OCI-LY1 (cell line): ENCODE data around the gene TM2D1.

ENCODE experiments used
- H2AFZ ChIP-seq: fragments of 200-600 bp; sonication (generic), shearing (Covaris generic); 2 replicates; pipeline ENCODE4 v1.6.0; 2014; ENCODE audit warnings: antibody characterized with exemption, mild to moderate bottlenecking, low read length
- H3F3A ChIP-seq: fragments of 200-600 bp; sonication (generic), shearing (Covaris generic); 2 replicates; pipeline ENCODE4 v1.6.0; 2014; ENCODE audit warnings: mild to moderate bottlenecking, antibody characterized with exemption, low read length, moderate library complexity; ENCODE audit not compliant: insufficient read depth
- H3K27ac ChIP-seq: fragments of 200-600 bp; sonication (generic); 2 replicates; pipeline ENCODE4 v1.5.1; 2014; ENCODE audit warnings: low read length, mixed run types, mild to moderate bottlenecking, low read depth; ENCODE audit not compliant: poor library complexity, severe bottlenecking
- H3K27me3 ChIP-seq: fragments of 200-600 bp; sonication (generic); 2 replicates; pipeline ENCODE4 v1.6.0; 2014; ENCODE audit warnings: antibody characterized with exemption, mild to moderate bottlenecking, low read length, moderate library complexity; ENCODE audit not compliant: insufficient read depth
- H3K36me3 ChIP-seq: fragments of 200-600 bp; sonication (generic); 2 replicates; pipeline ENCODE4 v1.6.1; 2014; ENCODE audit warnings: mild to moderate bottlenecking, antibody characterized with exemption, low read length, moderate library complexity, mixed read lengths; ENCODE audit not compliant: insufficient read depth
- H3K4me1 ChIP-seq: fragments of 200-600 bp; sonication (generic); 2 replicates; pipeline ENCODE4 v1.5.1; 2014; ENCODE audit warnings: mild to moderate bottlenecking, low read length, moderate library complexity; ENCODE audit not compliant: insufficient read depth, severe bottlenecking
- H3K4me2 ChIP-seq: fragments of 200-600 bp; sonication (generic), shearing (Covaris generic); 2 replicates; pipeline ENCODE4 v1.6.1; 2014; ENCODE audit warnings: low read length
- H3K4me3 ChIP-seq: fragments of 200-600 bp; sonication (generic); 2 replicates; pipeline ENCODE4 v1.5.1; 2014; ENCODE audit warnings: low read length, low read depth, mild to moderate bottlenecking, mixed read lengths; ENCODE audit not compliant: poor library complexity, severe bottlenecking
- H3K79me2 ChIP-seq: fragments of 200-600 bp; shearing (Covaris generic); 2 replicates; pipeline ENCODE4 v1.6.1; 2016; ENCODE audit warnings: mixed run types, low read length, mixed read lengths; ENCODE audit not compliant: insufficient read depth
- H3K9ac ChIP-seq: fragments of 200-600 bp; sonication (generic), shearing (Covaris generic); 2 replicates; pipeline ENCODE4 v1.6.1; 2014; ENCODE audit warnings: mild to moderate bottlenecking, low read length, mixed read lengths
- H3K9me2 ChIP-seq: fragments of 200-600 bp; sonication (generic), shearing (Covaris generic); 2 replicates; pipeline ENCODE4 v1.6.1; 2014; ENCODE audit warnings: low read depth, mild to moderate bottlenecking, low read length, mixed read lengths
- H3K9me3 ChIP-seq: fragments of 200-600 bp; shearing (Covaris generic); 2 replicates; pipeline ENCODE4 v1.6.1; 2014; ENCODE audit warnings: low read length, mixed read lengths
- H4K20me1 ChIP-seq: fragments of 200-600 bp; sonication (generic), shearing (Covaris generic); 2 replicates; pipeline ENCODE4 v1.6.0; 2016; ENCODE audit warnings: mild to moderate bottlenecking, low read length; ENCODE audit not compliant: insufficient read depth
- CTCF ChIP-seq: fragments of 200-600 bp; sonication (generic), shearing (Covaris generic); IDR thresholded peaks from 2 replicates; pipeline ENCODE4 v1.5.1; 2017; ENCODE audit warnings: mild to moderate bottlenecking, antibody characterized with exemption, low read length, moderate library complexity, mixed read lengths
- EZH2 ChIP-seq: fragments of 200-600 bp; sonication (generic), shearing (Covaris generic); IDR thresholded peaks from 2 replicates; pipeline ENCODE4 v1.8.0; 2017; ENCODE audit warnings: borderline replicate concordance, mixed run types, mild to moderate bottlenecking, antibody characterized with exemption, low read length, moderate library complexity, mixed read lengths

TM2D1 gene

GRCh38 chr1:61637470-61637869, 87.5 kb downstream of the TM2D1 start:
- H2AFZ ChIP-seq = no peak overlapping the region
- H4K20me1 ChIP-seq = no peaks in the 10 kb centered on the region
- H3F3A ChIP-seq = no peaks in the 10 kb centered on the region
- H3K27ac ChIP-seq = no peak overlapping the region
- H3K9me2 ChIP-seq = no peaks in the 10 kb centered on the region
- no peak overlapping the region for H3K9ac ChIP-seq
- TF ChIP-seq CTCF = no peak
- TF ChIP-seq EZH2 = no peak
- H3K36me3 ChIP-seq = no peaks in the 10 kb centered on the region
- H3K4me2 ChIP-seq = no peak overlapping the region
- H3K4me3 ChIP-seq = no peak overlapping the region
- H3K9me3 ChIP-seq = no peaks in the 10 kb centered on the region
- H3K4me1 ChIP-seq = peaks cover 13% of the 10 kb centered on the region
- H3K79me2 ChIP-seq = no peaks in the 10 kb centered on the region
- no peaks in the 10 kb centered on the region for H3K27me3 ChIP-seq

DNA sequence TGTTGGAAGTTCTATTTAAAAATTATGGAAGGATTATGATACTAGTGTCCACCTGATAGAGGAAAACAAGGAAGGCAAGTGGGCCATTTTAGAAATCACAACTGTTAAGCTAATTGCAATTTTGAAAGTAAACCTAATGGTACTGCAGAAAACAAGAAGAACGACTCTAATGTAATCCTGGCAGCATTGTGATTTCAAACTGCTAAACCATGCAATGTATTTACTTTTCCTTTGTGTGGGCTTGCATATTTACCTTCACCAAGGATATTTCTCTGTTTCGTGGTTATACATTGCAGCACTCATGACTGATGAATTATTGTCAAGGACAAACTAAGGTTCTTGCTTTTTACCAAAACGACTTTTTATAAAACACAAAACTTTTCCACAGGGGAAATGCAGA, 88.1 kb downstream of the TM2D1 start:
- no peak overlapping the region for H3K27ac ChIP-seq
- no peaks in the 10 kb centered on the region for H3F3A ChIP-seq
- no peaks in the 10 kb centered on the region for H3K9me3 ChIP-seq
- no peaks in the 10 kb centered on the region for H3K36me3 ChIP-seq
- no peaks in the 10 kb centered on the region for H3K79me2 ChIP-seq
- no peak overlapping the region for H3K4me3 ChIP-seq
- TF ChIP-seq CTCF (no peak), EZH2 (no peak)
- no peaks in the 10 kb centered on the region for H3K9me2 ChIP-seq
- no peak overlapping the region for H2AFZ ChIP-seq
- no peaks in the 10 kb centered on the region for H4K20me1 ChIP-seq
- no peaks in the 10 kb centered on the region for H3K27me3 ChIP-seq
- H3K4me2 ChIP-seq = no peak overlapping the region
- H3K9ac ChIP-seq = no peak overlapping the region
- H3K4me1 ChIP-seq = peaks cover 10% of the 10 kb centered on the region

DNA sequence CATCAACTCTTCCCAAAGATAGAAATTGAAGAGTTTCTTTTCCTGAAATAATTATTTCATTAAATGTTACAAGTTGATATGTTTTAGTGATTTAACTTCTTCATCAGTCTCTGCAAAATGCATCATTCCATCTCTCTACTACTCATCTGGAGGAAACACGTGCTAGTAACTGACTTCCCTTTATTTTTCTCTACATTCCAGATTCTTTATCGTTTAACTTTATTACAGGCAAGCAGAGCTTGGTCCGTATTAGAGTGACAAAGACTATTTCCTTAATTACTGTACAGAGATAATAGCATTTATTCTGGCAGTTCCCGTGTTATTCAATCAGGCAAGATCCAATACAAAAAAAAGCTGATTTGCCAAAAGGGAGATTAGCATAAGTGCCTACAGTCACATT, 88.6 kb downstream of the TM2D1 start:
- H3K4me1 ChIP-seq = peaks cover 7% of the 10 kb centered on the region
- TF ChIP-seq EZH2 (no peak), CTCF (no peak)
- no peak overlapping the region for H3K4me2 ChIP-seq

More for the DNA sequence above, 88.6 kb downstream of the TM2D1 start:
- Histone ChIP-seq H3F3A (no peaks in the 10 kb centered on the region), H3K9me2 (no peaks in the 10 kb centered on the region), H3K27me3 (no peaks in the 10 kb centered on the region), H3K27ac (no peak overlapping the region), H2AFZ (no peak overlapping the region), H3K9ac (no peak overlapping the region), H4K20me1 (no peaks in the 10 kb centered on the region), H3K36me3 (no peaks in the 10 kb centered on the region), H3K9me3 (no peaks in the 10 kb centered on the region), H3K4me3 (no peak overlapping the region), H3K79me2 (no peaks in the 10 kb centered on the region)
